WTC11 (cell line): ENCODE data around the gene HACD2. TPM values are rescaled to one million over a fixed set of nuclear protein-coding genes. Genes with fewer than 3 reads are reported as not detected.

Experiments
- ATAC-seq: fragments of 200-7000 bp; cut with Tn5 transposase; 2 replicates; pipeline ENCODE4 v1.10.0; 2021; ENCODE audit warnings: mild to moderate bottlenecking, moderate library complexity
- CTCF ChIA-PET: fragments of 300-600 bp; sonication (Branson Sonifier 250); formaldehyde crosslinking; loops from one replicate; lab custom pipeline; 2021; ENCODE audit warnings: antibody characterized with exemption; lab: Charles Lee
- POLR2A ChIA-PET: fragments of 350-600 bp; sonication (Branson Sonifier 250); formaldehyde crosslinking; loops from one replicate; lab custom pipeline; 2021; ENCODE audit warnings: antibody characterized with exemption; lab: Charles Lee
- DNase-seq: peaks from one replicate; pipeline ENCODE4 v3.0.0; 2021; ENCODE audit warnings: low spot score
- H3K27ac Mint-ChIP-seq: 2 replicates; pipeline ENCODE4 v1.8.0; 2021; ENCODE audit warnings: mixed read lengths
- H3K27me3 Mint-ChIP-seq: 2 replicates; pipeline ENCODE4 v1.8.0; 2021; ENCODE audit warnings: low read depth, mild to moderate bottlenecking, moderate library complexity, mixed read lengths
- H3K36me3 Mint-ChIP-seq: 2 replicates; pipeline ENCODE4 v1.8.0; 2021; ENCODE audit warnings: mixed read lengths
- H3K4me1 Mint-ChIP-seq: 2 replicates; pipeline ENCODE4 v1.8.0; 2022; ENCODE audit warnings: mixed read lengths
- H3K4me3 Mint-ChIP-seq: 2 replicates; pipeline ENCODE4 v1.8.0; 2021; ENCODE audit warnings: mild to moderate bottlenecking, moderate library complexity, mixed read lengths
- H3K9me3 Mint-ChIP-seq: 2 replicates; pipeline ENCODE4 v1.8.0; 2021; ENCODE audit warnings: mixed read lengths
- CBFB ChIP-seq: sonication (generic); formaldehyde crosslinking; IDR thresholded peaks from 2 replicates; pipeline ENCODE4 v1.8.1; 2022; ENCODE audit warnings: mild to moderate bottlenecking, low read depth, missing genetic modification reagents
- CTCF ChIP-seq: fragments of 200-600 bp; IDR thresholded peaks from 2 replicates; pipeline ENCODE4 v1.8.0; 2022; ENCODE audit warnings: antibody characterized with exemption
- EMX1 ChIP-seq: fragments of 250-450 bp; sonication (Bioruptor Pico); IDR thresholded peaks from 2 replicates; pipeline ENCODE4 v1.8.0; 2021; ENCODE audit warnings: mild to moderate bottlenecking
- GABPB1 ChIP-seq: sonication (generic); formaldehyde crosslinking; IDR thresholded peaks from 2 replicates; pipeline ENCODE4 v1.8.1; 2023; ENCODE audit warnings: mild to moderate bottlenecking, missing genetic modification reagents
- GTF2I ChIP-seq: fragments of 250-450 bp; sonication (Bioruptor Pico); conservative IDR thresholded peaks from 2 replicates; pipeline ENCODE4 v1.4.0; 2021; ENCODE audit warnings: mild to moderate bottlenecking
- IRF1 ChIP-seq: sonication (generic); formaldehyde crosslinking; IDR thresholded peaks from 2 replicates; pipeline ENCODE4 v1.8.0; 2023; ENCODE audit warnings: missing genetic modification reagents
- JAZF1 ChIP-seq: fragments of 250-450 bp; sonication (Bioruptor Pico); IDR thresholded peaks from 2 replicates; pipeline ENCODE4 v1.9.0; 2021; ENCODE audit warnings: moderate library complexity, mild to moderate bottlenecking, inconsistent platforms
- NR3C1 ChIP-seq: sonication (generic); formaldehyde crosslinking; conservative IDR thresholded peaks from 2 replicates; pipeline ENCODE4 v1.8.1; 2023; ENCODE audit warnings: low read depth, mild to moderate bottlenecking, missing genetic modification reagents
- OVOL2 ChIP-seq: fragments of 250-450 bp; sonication (Bioruptor Pico); IDR thresholded peaks from 2 replicates; pipeline ENCODE4 v1.9.0; 2021; ENCODE audit warnings: mild to moderate bottlenecking, borderline replicate concordance
- PRDM15 ChIP-seq: sonication (generic); formaldehyde crosslinking; IDR thresholded peaks from 2 replicates; pipeline ENCODE4 v1.8.0; 2022; ENCODE audit warnings: missing genetic modification reagents
- PREB ChIP-seq: sonication (generic); formaldehyde crosslinking; IDR thresholded peaks from 2 replicates; pipeline ENCODE4 v1.8.1; 2022; ENCODE audit warnings: mild to moderate bottlenecking, missing genetic modification reagents, moderate library complexity, borderline replicate concordance
- PRRX2 ChIP-seq: fragments of 250-450 bp; sonication (Bioruptor Pico); IDR thresholded peaks from 2 replicates; pipeline ENCODE4 v1.8.0; 2021; ENCODE audit warnings: mild to moderate bottlenecking
- RORB ChIP-seq: fragments of 250-450 bp; sonication (Bioruptor Pico); IDR thresholded peaks from 2 replicates; pipeline ENCODE4 v1.9.0; 2021; ENCODE audit warnings: mild to moderate bottlenecking
- SMAD4 ChIP-seq: sonication (generic); formaldehyde crosslinking; IDR thresholded peaks from 2 replicates; pipeline ENCODE4 v1.8.0; 2022; ENCODE audit warnings: mild to moderate bottlenecking, missing genetic modification reagents
- TCF7 ChIP-seq: sonication (generic); formaldehyde crosslinking; IDR thresholded peaks from 2 replicates; pipeline ENCODE4 v1.8.0; 2022; ENCODE audit warnings: mild to moderate bottlenecking, low read depth, missing genetic modification reagents, moderate library complexity
- TP53 ChIP-seq: sonication (generic); formaldehyde crosslinking; IDR thresholded peaks from 2 replicates; pipeline ENCODE4 v1.8.1; 2023; ENCODE audit warnings: mild to moderate bottlenecking, missing genetic modification reagents
- ZNF232 ChIP-seq: sonication (generic); formaldehyde crosslinking; IDR thresholded peaks from 2 replicates; pipeline ENCODE4 v1.8.0; 2022; ENCODE audit warnings: mild to moderate bottlenecking, missing genetic modification reagents
- ZNF281 ChIP-seq: sonication (generic); formaldehyde crosslinking; IDR thresholded peaks from 2 replicates; pipeline ENCODE4 v1.8.0; 2023; ENCODE audit warnings: mild to moderate bottlenecking, missing genetic modification reagents
- ZNF317 ChIP-seq: sonication (generic); formaldehyde crosslinking; IDR thresholded peaks from 2 replicates; pipeline ENCODE4 v1.8.1; 2023; ENCODE audit warnings: low read depth, mild to moderate bottlenecking, moderate library complexity, missing genetic modification reagents, borderline replicate concordance
- ZNF423 ChIP-seq: fragments of 250-450 bp; sonication (Bioruptor Pico); IDR thresholded peaks from 2 replicates; pipeline ENCODE4 v2.1.2; 2022; ENCODE audit warnings: mild to moderate bottlenecking, moderate library complexity
- total RNA-seq: library from RNA; stranded (reverse); gene quantifications from 3 replicates; pipeline ENCODE4 v1.2.3, GENCODE V29; 2021

HACD2 gene
- total RNA-seq, 1 experiment from 2014 or later, result 26.1 TPM

- Mint-ChIP-seq H3K27ac (no peak overlapping the region), H3K36me3 (no peaks in the 10 kb centered on the region), H3K27me3 (no peaks in the 10 kb centered on the region), H3K4me3 (no peak overlapping the region), H3K4me1 (peaks cover 22% of the 10 kb centered on the region), H3K9me3 (no peaks in the 10 kb centered on the region)
- no peak for ATAC-seq
- CTCF ChIA-PET, result interaction anchor here (1.1 to 2.8 kb wide), 3 partner anchors 19 to 101 kb away, joined by 3 to 14 read pairs (median 5); no protein-coding TSS in a partner anchor
- no peak for TF ChIP-seq CBFB
- POLR2A ChIA-PET, result no interaction called here
- DNase-seq, result no peak
These were observed 37.9 kb upstream of the HACD2 start for GRCh38 chr3:123622766-123623165.

GRCh38 chr3:123621850-123622189 is 37.0 kb upstream of the HACD2 start:
- TF ChIP-seq TP53 (CRISPR knock-in tag), result no peak
- no peak for TF ChIP-seq ZNF281 (CRISPR knock-in tag)
- no peak for TF ChIP-seq ZNF232
- no peak for TF ChIP-seq PRRX2 (CRISPR knock-in tag)
- TF ChIP-seq GTF2I (CRISPR knock-in tag), result no peak
- no peak for TF ChIP-seq ZNF317 (CRISPR knock-in tag)
- no peak for TF ChIP-seq TCF7 (CRISPR knock-in tag)
- TF ChIP-seq JAZF1 (CRISPR knock-in tag), result no peak
- TF ChIP-seq EMX1 (CRISPR knock-in tag), result no peak
- no peak for TF ChIP-seq CTCF
- no peak for TF ChIP-seq CBFB
- no peak for TF ChIP-seq SMAD4 (CRISPR knock-in tag)
- no peak for TF ChIP-seq OVOL2 (CRISPR knock-in tag)
- TF ChIP-seq GABPB1 (CRISPR knock-in tag), result no peak
- no peak overlapping the region for H3K27ac Mint-ChIP-seq
- H3K36me3 Mint-ChIP-seq, result no peaks in the 10 kb centered on the region
- ATAC-seq (peak; percentile 32), DNase-seq (no peak)
- peaks cover 22% of the 10 kb centered on the region for H3K4me1 Mint-ChIP-seq
- ChIA-PET CTCF (interaction anchor here (1.1 to 1.7 kb wide), 2 partner anchors 30 to 102 kb away, joined by 3 to 5 read pairs; no protein-coding TSS in a partner anchor), POLR2A (no interaction called here)
- no peaks in the 10 kb centered on the region for H3K9me3 Mint-ChIP-seq
- H3K4me3 Mint-ChIP-seq, result no peak overlapping the region
- H3K27me3 Mint-ChIP-seq, result no peaks in the 10 kb centered on the region

GRCh38 chr3:123621186-123621849 is 36.5 kb upstream of the HACD2 start:
- ChIA-PET POLR2A (no interaction called here), CTCF (interaction anchor here (1.5 to 4.8 kb wide), 3 partner anchors 21 to 35 kb away, joined by 3 to 25 read pairs (median 5); no protein-coding TSS in a partner anchor)
- peak; percentile 54 for ATAC-seq
- DNase-seq, result no peak
- Mint-ChIP-seq H3K27me3 (no peaks in the 10 kb centered on the region), H3K4me3 (no peak overlapping the region), H3K9me3 (no peaks in the 10 kb centered on the region), H3K4me1 (peaks cover 25% of the 10 kb centered on the region), H3K27ac (peak overlapping the region; percentile 32; the same call in 1 of the 2 replicates), H3K36me3 (no peaks in the 10 kb centered on the region)
- TF ChIP-seq RORB (CRISPR knock-in tag) (no peak), IRF1 (CRISPR knock-in tag) (no peak), PRDM15 (no peak), NR3C1 (no peak), PREB (CRISPR knock-in tag) (no peak), ZNF281 (CRISPR knock-in tag) (no peak), ZNF423 (CRISPR knock-in tag) (no peak)
